Subcutaneous adipose tissue (tissue), 4 donors: ENCODE data around the gene FAT2. TPM values are rescaled to one million over a fixed set of nuclear protein-coding genes. Genes with fewer than 3 reads are reported as not detected.

Source experiments
- CTCF ChIP-seq: fragments of 450-650 bp; IDR thresholded peaks from one replicate; pipeline ENCODE4 v1.5.1; 2016; ENCODE audit warnings: low read depth, mild to moderate bottlenecking, control low read depth, antibody characterized with exemption, moderate library complexity
- total RNA-seq, 4 donors: library from RNA; depleted of rRNA; stranded (reverse); fragments of >200 nt; gene quantifications; one replicate each; pipeline ENCODE4 v1.1.0, GENCODE V29; 2016

FAT2 gene
- total RNA-seq, 4 donors from 2014 or later, result under 0.01 to 0.51 (median 0.20) TPM

- no peak for TF ChIP-seq CTCF
Measured at GRCh38 chr5:151630088-151630487, 39.0 kb upstream of the FAT2 start.

DNA sequence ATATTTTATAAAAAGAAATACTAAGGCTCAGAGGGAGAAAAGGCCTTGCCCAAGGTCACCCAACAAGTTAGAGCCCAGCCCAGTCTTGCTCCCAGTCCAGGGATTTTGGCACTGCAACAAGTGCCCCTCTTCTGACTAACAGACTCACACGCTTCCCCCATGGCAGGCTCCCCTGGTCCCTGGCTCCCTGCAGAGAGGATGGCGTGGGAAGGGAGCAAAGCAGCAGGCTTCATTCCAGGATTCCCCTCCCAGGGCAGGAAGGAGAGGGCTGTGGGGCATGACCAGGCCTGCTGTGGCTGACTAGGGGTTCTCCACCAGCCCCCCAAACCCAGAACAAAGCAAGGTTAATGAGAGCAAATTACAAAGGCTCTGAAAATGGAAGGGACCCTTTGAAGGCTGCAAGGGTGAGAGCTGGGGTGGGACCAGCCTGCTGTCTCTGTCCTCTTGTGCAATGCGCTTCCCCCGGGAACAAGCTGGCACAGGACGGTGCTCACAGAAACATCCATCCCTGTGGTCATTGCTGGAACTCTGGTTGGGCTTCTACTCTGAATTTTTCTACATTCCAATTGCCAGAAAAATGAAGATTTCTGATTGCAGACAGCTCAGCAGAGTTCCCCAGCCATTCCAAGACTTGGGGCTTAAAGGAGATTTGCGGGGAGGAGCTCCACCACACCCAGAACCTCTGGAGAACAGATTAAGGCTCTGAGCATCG lies 37.1 kb upstream of the FAT2 start:
- no peak for TF ChIP-seq CTCF

DNA sequence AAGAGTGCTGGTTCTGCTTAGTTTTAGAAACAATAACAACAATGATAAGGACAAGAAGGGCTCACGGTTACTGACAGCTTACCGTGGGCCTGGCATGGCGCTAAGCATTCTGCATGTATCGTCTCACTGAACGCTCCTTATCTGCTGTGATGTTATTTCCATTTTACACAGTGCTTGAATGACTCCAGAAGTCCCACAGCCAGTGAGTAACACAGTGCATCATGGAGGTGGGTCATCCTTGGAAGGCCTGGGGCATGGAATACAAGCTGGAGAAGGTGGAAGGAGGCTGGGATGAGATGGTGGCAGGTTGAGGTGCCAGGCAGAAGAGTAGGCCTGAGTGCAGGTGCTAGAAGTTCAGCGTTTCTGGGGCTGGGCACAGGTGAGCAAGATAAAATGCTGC lies 36.5 kb upstream of the FAT2 start:
- TF ChIP-seq CTCF, result no peak

- no peak for TF ChIP-seq CTCF
Measured at GRCh38 chr5:151625285-151625684, 34.2 kb upstream of the FAT2 start.

GRCh38 chr5:151624476-151624875 lies 33.3 kb upstream of the FAT2 start:
- TF ChIP-seq CTCF, result no peak

DNA sequence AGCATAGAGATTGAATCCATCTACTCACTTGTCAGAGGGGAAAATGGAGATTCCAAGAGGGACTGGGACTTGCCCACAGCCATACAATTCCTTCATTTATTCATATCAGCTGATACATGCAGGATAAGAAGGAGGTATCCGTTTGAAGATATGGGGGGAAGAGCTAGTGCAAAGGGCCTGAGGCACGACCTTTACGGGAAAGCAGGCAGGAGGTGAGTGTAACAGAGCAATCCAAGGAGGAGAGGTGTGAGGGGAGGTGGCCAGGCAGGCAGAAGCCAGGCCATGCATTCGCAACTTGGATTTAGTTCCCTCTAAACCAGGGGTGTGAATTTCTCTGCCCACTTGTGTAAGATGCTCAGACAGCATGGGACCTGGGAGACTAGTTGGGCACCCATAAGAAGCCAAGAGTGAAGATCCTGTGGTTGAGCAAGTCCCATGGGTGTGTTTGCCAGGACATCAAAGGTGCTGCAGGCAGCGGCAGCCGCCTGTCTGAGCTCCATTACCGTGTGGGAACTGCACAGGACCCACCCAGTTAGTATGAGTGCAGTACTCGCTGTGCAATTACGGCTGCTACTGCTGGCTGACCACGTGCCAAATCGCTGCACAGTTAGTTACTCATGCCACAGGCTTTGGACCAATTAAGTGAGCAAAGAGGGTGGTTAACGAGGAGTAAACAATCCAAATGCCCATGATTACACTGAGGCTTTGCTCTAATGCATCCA lies 31.4 kb upstream of the FAT2 start:
- no peak for TF ChIP-seq CTCF

- TF ChIP-seq CTCF, result no peak
Measured at GRCh38 chr5:151620461-151620840, 29.3 kb upstream of the FAT2 start.
